ENCODE data around the gene CD101. TPM values are rescaled to one million over a fixed set of nuclear protein-coding genes. Genes with fewer than 3 reads are reported as not detected.

Gene CD101
- total and polyA plus RNA-seq, 4 donors = 2.0 to 17.8 (median 4.4) TPM

DNA sequence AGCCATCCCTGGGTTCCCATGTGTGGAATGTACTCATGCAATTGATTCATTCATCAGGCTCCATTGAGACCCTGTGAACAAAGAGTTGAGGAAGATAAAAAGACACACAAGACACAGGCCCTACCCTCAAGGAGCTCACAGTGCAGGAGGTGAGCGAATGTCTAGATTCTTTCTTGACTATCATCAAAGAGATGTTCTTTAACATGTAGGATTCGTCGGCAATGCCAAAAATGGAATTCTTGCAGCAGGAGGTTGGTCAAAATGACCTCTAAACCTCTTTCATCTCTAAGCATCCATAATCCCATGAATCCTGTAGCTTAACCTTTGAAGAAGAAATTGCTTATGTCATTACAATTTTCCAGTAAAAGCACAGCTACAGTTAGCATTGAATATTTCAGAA lies 30.7 kb downstream of the CD101 start:
- H3K4me3 ChIP-seq = no peak overlapping the region
- no peaks in the 10 kb centered on the region for H3K9me3 ChIP-seq (ENCODE audit: control insufficient read depth in 4 of 4, insufficient read depth in 3 of 4, low read length in 3 of 4)
- H3K27me3 ChIP-seq (ENCODE audit: control insufficient read depth in 3 of 3, insufficient read depth in 3 of 3, low read length in 2 of 3) = no peaks in the 10 kb centered on the region
- no peak overlapping the region for H3K27ac ChIP-seq (ENCODE audit: low read depth in 1 of 2, low read length in 1 of 2)
- no peak overlapping the region for H3K9ac ChIP-seq (ENCODE audit: insufficient read depth in 1 of 2, low read length in 2 of 2)
- H3K4me1 ChIP-seq (ENCODE audit: control insufficient read depth in 5 of 5, insufficient read depth in 5 of 5, low read length in 5 of 5) = no peaks in the 10 kb centered on the region
- ATAC-seq (ENCODE audit: insufficient read depth, low FRiP score) (no peak), DNase-seq (no peak)
- 94% methylated on average over 3 of the region's 3 CpGs for WGBS, 2 donors
- TF ChIP-seq CTCF (IDR thresholded peaks at IDR 0.05; ENCODE audit: control extremely low read depth, extremely low read depth) = no peak
- no peaks in the 10 kb centered on the region for H3K36me3 ChIP-seq (ENCODE audit: control insufficient read depth in 4 of 4, insufficient read depth in 4 of 4, low read length in 4 of 4)

GRCh38 chr1:117032681-117033539 lies 31.4 kb downstream of the CD101 start:
- H3K36me3 ChIP-seq (ENCODE audit: control insufficient read depth in 4 of 4, insufficient read depth in 4 of 4, low read length in 4 of 4) = no peaks in the 10 kb centered on the region
- TF ChIP-seq CTCF (IDR thresholded peaks at IDR 0.05; ENCODE audit: control extremely low read depth, extremely low read depth) = no peak
- 78 to 91% methylated on average over 11 of the region's 11 CpGs for WGBS, 2 donors
- no peak overlapping the region for H3K9ac ChIP-seq (ENCODE audit: insufficient read depth in 1 of 2, low read length in 2 of 2)
- DNase-seq (no peak), ATAC-seq (ENCODE audit: insufficient read depth, low FRiP score) (no peak)
- H3K4me1 ChIP-seq (ENCODE audit: control insufficient read depth in 5 of 5, insufficient read depth in 5 of 5, low read length in 5 of 5) = no peaks in the 10 kb centered on the region
- H3K27ac ChIP-seq (ENCODE audit: low read depth in 1 of 2, low read length in 1 of 2) = no peak overlapping the region
- H3K9me3 ChIP-seq (ENCODE audit: control insufficient read depth in 4 of 4, insufficient read depth in 3 of 4, low read length in 3 of 4) = no peaks in the 10 kb centered on the region
- H3K4me3 ChIP-seq = no peak overlapping the region
- H3K27me3 ChIP-seq (ENCODE audit: control insufficient read depth in 3 of 3, insufficient read depth in 3 of 3, low read length in 2 of 3) = no peaks in the 10 kb centered on the region

- H3K36me3 ChIP-seq (ENCODE audit: control insufficient read depth in 4 of 4, insufficient read depth in 4 of 4, low read length in 4 of 4) = no peaks in the 10 kb centered on the region
- no peak overlapping the region for H3K4me3 ChIP-seq
- no peak overlapping the region for H3K9ac ChIP-seq (ENCODE audit: insufficient read depth in 1 of 2, low read length in 2 of 2)
- H3K4me1 ChIP-seq (ENCODE audit: control insufficient read depth in 5 of 5, insufficient read depth in 5 of 5, low read length in 5 of 5) = no peaks in the 10 kb centered on the region
- ATAC-seq (ENCODE audit: insufficient read depth, low FRiP score) = no peak
- no peak for TF ChIP-seq CTCF (IDR thresholded peaks at IDR 0.05; ENCODE audit: control extremely low read depth, extremely low read depth)
- WGBS, 2 donors = 73 to 74% methylated on average over 7 of the region's 7 CpGs
- no peaks in the 10 kb centered on the region for H3K9me3 ChIP-seq (ENCODE audit: control insufficient read depth in 4 of 4, insufficient read depth in 3 of 4, low read length in 3 of 4)
- DNase-seq = no peak
- H3K27me3 ChIP-seq (ENCODE audit: control insufficient read depth in 3 of 3, insufficient read depth in 3 of 3, low read length in 2 of 3) = no peaks in the 10 kb centered on the region
- H3K27ac ChIP-seq (ENCODE audit: low read depth in 1 of 2, low read length in 1 of 2) = no peak overlapping the region
Observed at GRCh38 chr1:117033772-117034171, 32.2 kb downstream of the CD101 start.

All from lung (tissue), 12 donors.